Ovary (tissue), 3 donors: ENCODE measurements around the gene KIAA1328.

Source experiments
- EP300 ChIP-seq: sonication (generic); formaldehyde crosslinking; IDR thresholded peaks from one replicate; pipeline ENCODE4 v1.6.1; 2017; ENCODE audit warnings: antibody characterized with exemption
- TF ChIP-seq, protein P1 (sequence below), 3 donors: fragments of 450-650 bp in 2 of 3; fragments of 200-600 bp in 1 of 3; IDR thresholded peaks; one replicate each; pipeline versions ENCODE4 v1.5.1 to v1.8.0; 2016 to 2022; ENCODE audit warnings: antibody characterized with exemption in 3 of 3, mild to moderate bottlenecking in 1 of 3
- donor health status: DM: no; HTN: no; CAD: no.

DNA sequence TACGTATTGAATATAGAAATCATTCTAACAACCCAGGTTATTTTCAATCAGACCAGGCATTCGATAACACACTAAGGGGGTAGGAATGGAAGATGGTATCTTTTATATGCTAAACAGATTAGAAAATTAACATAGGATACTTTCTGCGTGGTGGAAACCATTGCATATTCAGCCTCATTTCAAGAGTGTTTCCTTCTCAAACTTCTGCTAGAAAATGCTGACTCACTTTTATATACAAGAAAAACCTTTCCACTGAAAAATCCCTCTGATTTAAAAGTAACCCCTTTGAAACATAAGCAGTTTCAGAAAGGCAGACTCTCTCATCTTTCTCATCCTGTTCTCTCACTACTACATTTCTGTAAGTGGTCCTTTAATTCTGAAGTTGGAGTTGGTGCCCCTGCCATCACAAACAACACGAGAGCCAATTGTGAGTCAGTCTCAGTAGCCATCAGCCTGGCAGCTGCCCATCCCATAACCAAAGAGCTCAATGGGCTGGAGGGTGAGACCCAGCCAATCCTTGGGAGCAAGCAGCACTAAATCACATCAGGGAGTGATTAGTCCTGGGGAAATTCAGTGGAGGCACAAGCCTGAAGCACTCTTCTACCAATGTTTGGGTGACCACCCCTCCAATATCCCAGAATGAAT, 393.5 kb downstream of the KIAA1328 start:
- TF ChIP-seq EP300: no peak
- TF ChIP-seq, protein P1, sequence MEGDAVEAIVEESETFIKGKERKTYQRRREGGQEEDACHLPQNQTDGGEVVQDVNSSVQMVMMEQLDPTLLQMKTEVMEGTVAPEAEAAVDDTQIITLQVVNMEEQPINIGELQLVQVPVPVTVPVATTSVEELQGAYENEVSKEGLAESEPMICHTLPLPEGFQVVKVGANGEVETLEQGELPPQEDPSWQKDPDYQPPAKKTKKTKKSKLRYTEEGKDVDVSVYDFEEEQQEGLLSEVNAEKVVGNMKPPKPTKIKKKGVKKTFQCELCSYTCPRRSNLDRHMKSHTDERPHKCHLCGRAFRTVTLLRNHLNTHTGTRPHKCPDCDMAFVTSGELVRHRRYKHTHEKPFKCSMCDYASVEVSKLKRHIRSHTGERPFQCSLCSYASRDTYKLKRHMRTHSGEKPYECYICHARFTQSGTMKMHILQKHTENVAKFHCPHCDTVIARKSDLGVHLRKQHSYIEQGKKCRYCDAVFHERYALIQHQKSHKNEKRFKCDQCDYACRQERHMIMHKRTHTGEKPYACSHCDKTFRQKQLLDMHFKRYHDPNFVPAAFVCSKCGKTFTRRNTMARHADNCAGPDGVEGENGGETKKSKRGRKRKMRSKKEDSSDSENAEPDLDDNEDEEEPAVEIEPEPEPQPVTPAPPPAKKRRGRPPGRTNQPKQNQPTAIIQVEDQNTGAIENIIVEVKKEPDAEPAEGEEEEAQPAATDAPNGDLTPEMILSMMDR (IDR thresholded peaks at IDR 0.05): no peak
